ENCODE results near the gene FBXL17. TPM values are rescaled to one million over a fixed set of nuclear protein-coding genes. Genes with fewer than 3 reads are reported as not detected.

The FBXL17 gene
- total RNA-seq, 4 donors from 2014 or later = 14.9 to 62.5 (median 20.6) TPM

- no peak for DNase-seq (ENCODE audit: low spot score in 2 of 2)
- WGBS = 65% methylated on average over 3 of the region's 3 CpGs
- H3K27ac ChIP-seq = no peak overlapping the region
- no peak overlapping the region for H3K4me3 ChIP-seq
- TF ChIP-seq CTCF (IDR thresholded peaks at IDR 0.05) (no peak), POLR2AphosphoS5 (IDR thresholded peaks at IDR 0.05) (no peak), POLR2A (IDR thresholded peaks at IDR 0.05) (no peak), EP300 (IDR thresholded peaks at IDR 0.05) (no peak)
- H3K36me3 ChIP-seq = no peaks in the 10 kb centered on the region
- no peaks in the 10 kb centered on the region for H3K9me3 ChIP-seq
- H3K27me3 ChIP-seq = no peaks in the 10 kb centered on the region
- H3K4me1 ChIP-seq = no peaks in the 10 kb centered on the region
Measured at GRCh38 chr5:108233617-108234155, 148.2 kb downstream of the FBXL17 start.

- H3K4me3 ChIP-seq = no peak overlapping the region
- H3K36me3 ChIP-seq = no peaks in the 10 kb centered on the region
- no peaks in the 10 kb centered on the region for H3K4me1 ChIP-seq
- no peak for DNase-seq (ENCODE audit: low spot score in 2 of 2)
- no peak for TF ChIP-seq EP300 (IDR thresholded peaks at IDR 0.05)
- no peak for TF ChIP-seq CTCF (IDR thresholded peaks at IDR 0.05)
- TF ChIP-seq POLR2A (IDR thresholded peaks at IDR 0.05) = no peak
- TF ChIP-seq POLR2AphosphoS5 (IDR thresholded peaks at IDR 0.05) = no peak
- no peaks in the 10 kb centered on the region for H3K9me3 ChIP-seq
- no peaks in the 10 kb centered on the region for H3K27me3 ChIP-seq
- no peak overlapping the region for H3K27ac ChIP-seq
Measured at GRCh38 chr5:108232805-108233204, 149.1 kb downstream of the FBXL17 start.

- Histone ChIP-seq H3K4me3 (no peak overlapping the region), H3K9me3 (no peaks in the 10 kb centered on the region), H3K27ac (no peak overlapping the region), H3K4me1 (no peaks in the 10 kb centered on the region), H3K27me3 (no peaks in the 10 kb centered on the region), H3K36me3 (no peaks in the 10 kb centered on the region)
- TF ChIP-seq POLR2A (IDR thresholded peaks at IDR 0.05) = no peak
- no peak for TF ChIP-seq EP300 (IDR thresholded peaks at IDR 0.05)
- TF ChIP-seq POLR2AphosphoS5 (IDR thresholded peaks at IDR 0.05) = no peak
- no peak for TF ChIP-seq CTCF (IDR thresholded peaks at IDR 0.05)
- DNase-seq (ENCODE audit: low spot score in 2 of 2) = no peak
Measured at GRCh38 chr5:108222011-108222410, 159.9 kb downstream of the FBXL17 start.

- 94% methylated on average over 1 of the region's 1 CpG for WGBS
- TF ChIP-seq POLR2AphosphoS5 (IDR thresholded peaks at IDR 0.05) (no peak), CTCF (IDR thresholded peaks at IDR 0.05) (no peak), POLR2A (IDR thresholded peaks at IDR 0.05) (no peak), EP300 (IDR thresholded peaks at IDR 0.05) (no peak)
- Histone ChIP-seq H3K4me1 (no peaks in the 10 kb centered on the region), H3K27ac (no peak overlapping the region), H3K27me3 (no peaks in the 10 kb centered on the region), H3K9me3 (no peaks in the 10 kb centered on the region), H3K4me3 (no peak overlapping the region), H3K36me3 (no peaks in the 10 kb centered on the region)
- no peak for DNase-seq (ENCODE audit: low spot score in 2 of 2)
Measured at GRCh38 chr5:108220834-108221233, 161.1 kb downstream of the FBXL17 start.

- Histone ChIP-seq H3K4me3 (no peak overlapping the region), H3K27ac (no peak overlapping the region), H3K9me3 (no peaks in the 10 kb centered on the region), H3K4me1 (no peaks in the 10 kb centered on the region), H3K27me3 (no peaks in the 10 kb centered on the region), H3K36me3 (peaks cover 4% of the 10 kb centered on the region)
- 85% methylated on average over 4 of the region's 4 CpGs for WGBS
- no peak for DNase-seq (ENCODE audit: low spot score in 2 of 2)
- TF ChIP-seq POLR2AphosphoS5 (IDR thresholded peaks at IDR 0.05) (no peak), EP300 (IDR thresholded peaks at IDR 0.05) (no peak)
Measured at GRCh38 chr5:108216890-108217289, 165.0 kb downstream of the FBXL17 start.

GRCh38 chr5:108214857-108215256, 167.0 kb downstream of the FBXL17 start:
- no peak for DNase-seq (ENCODE audit: low spot score in 2 of 2)
- no peak for TF ChIP-seq CTCF (IDR thresholded peaks at IDR 0.05)
- Histone ChIP-seq H3K27me3 (no peaks in the 10 kb centered on the region), H3K27ac (no peak overlapping the region), H3K4me3 (no peak overlapping the region), H3K9me3 (no peaks in the 10 kb centered on the region), H3K36me3 (peaks cover 4% of the 10 kb centered on the region), H3K4me1 (no peaks in the 10 kb centered on the region)
